Measurements from ENCODE around the gene ABHD5. TPM values are rescaled to one million over a fixed set of nuclear protein-coding genes. Genes with fewer than 3 reads are reported as not detected.

Gene ABHD5
- total RNA-seq, 2 experiments from 2014 or later: 6.5 to 7.9 TPM

DNA sequence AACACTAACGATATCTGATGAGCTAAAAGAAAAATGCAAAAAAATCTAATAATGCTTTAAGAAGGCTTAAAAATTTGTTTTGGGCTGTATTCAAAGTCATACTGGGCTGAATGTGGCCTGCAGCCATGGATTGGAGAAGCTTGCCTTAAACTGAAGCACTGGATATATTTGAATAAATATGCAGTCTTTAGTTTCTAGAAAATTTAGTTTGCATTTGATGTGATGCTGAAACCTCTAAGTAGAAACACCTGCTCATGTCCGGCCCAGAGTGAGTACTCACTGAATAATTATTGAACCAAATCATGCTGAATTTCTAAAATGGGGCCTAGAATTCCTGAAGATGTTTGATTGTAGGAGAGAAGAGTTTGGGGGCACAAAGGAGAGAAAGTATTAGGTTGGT is 43.9 kb downstream of the ABHD5 start:
- Histone ChIP-seq H3K9me3 (ENCODE audit: low read length) (no peaks in the 10 kb centered on the region), H4K20me1 (ENCODE audit: insufficient read depth, low read length) (no peaks in the 10 kb centered on the region), H3K4me2 (ENCODE audit: low read length) (no peak overlapping the region), H3K9me2 (ENCODE audit: insufficient read depth, low read length) (no peaks in the 10 kb centered on the region), H3K4me1 (ENCODE audit: insufficient read depth, low read length, poor library complexity, severe bottlenecking) (no peaks in the 10 kb centered on the region), H3K79me2 (ENCODE audit: insufficient read depth, low read depth, low read length) (no peaks in the 10 kb centered on the region), H3K4me3 (ENCODE audit: low read depth, low read length, poor library complexity, severe bottlenecking) (no peak overlapping the region), H2AFZ (ENCODE audit: low read length) (no peak overlapping the region), H3K36me3 (ENCODE audit: insufficient read depth, low read length) (no peaks in the 10 kb centered on the region), H3K27ac (ENCODE audit: low read depth, low read length, poor library complexity, severe bottlenecking) (no peak overlapping the region)
- DNase-seq (ENCODE audit: low spot score): no peak
- BruUV-seq (replicated peaks): no TSS peak
- POLR2A ChIA-PET: interaction anchor here (0.6 kb wide), 1 partner anchor 370 kb away, joined by 3 read pairs; no protein-coding TSS in a partner anchor
- intact Hi-C loops (cut with micrococcal nuclease; ENCODE audit: unreplicated experiment): no loop called here
- CTCF ChIA-PET (ENCODE audit: unreplicated experiment): no interaction called here
- TF ChIP-seq, protein P1, sequence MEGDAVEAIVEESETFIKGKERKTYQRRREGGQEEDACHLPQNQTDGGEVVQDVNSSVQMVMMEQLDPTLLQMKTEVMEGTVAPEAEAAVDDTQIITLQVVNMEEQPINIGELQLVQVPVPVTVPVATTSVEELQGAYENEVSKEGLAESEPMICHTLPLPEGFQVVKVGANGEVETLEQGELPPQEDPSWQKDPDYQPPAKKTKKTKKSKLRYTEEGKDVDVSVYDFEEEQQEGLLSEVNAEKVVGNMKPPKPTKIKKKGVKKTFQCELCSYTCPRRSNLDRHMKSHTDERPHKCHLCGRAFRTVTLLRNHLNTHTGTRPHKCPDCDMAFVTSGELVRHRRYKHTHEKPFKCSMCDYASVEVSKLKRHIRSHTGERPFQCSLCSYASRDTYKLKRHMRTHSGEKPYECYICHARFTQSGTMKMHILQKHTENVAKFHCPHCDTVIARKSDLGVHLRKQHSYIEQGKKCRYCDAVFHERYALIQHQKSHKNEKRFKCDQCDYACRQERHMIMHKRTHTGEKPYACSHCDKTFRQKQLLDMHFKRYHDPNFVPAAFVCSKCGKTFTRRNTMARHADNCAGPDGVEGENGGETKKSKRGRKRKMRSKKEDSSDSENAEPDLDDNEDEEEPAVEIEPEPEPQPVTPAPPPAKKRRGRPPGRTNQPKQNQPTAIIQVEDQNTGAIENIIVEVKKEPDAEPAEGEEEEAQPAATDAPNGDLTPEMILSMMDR (conservative IDR thresholded peaks at IDR 0.05; ENCODE audit: low read length): no peak
- no peak for TF ChIP-seq EZH2phosphoT487 (IDR thresholded peaks at IDR 0.05; ENCODE audit: borderline replicate concordance, low read depth, low read length)

DNA sequence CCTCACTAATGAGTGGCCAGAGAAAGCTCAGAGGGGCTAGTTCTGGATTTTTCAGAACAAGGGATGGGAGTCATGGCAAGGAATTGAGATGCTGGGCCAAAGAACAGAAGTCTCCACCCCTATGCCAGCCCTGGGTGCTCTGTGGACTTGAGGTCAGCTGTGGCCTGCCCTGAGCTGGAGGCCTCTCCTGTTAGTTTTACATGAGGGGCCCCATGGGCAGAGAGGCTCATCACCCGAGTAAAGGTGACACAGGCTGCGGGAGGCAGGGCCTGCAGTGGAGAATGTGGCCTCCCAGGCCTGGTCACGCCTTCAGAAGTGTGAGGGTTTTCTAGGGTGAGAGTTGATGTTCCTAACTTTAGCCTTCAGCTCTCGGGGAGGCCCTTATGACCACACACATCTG is 44.9 kb downstream of the ABHD5 start:
- Histone ChIP-seq H2AFZ (ENCODE audit: low read length) (no peak overlapping the region), H3K9me2 (ENCODE audit: insufficient read depth, low read length) (no peaks in the 10 kb centered on the region), H4K20me1 (ENCODE audit: insufficient read depth, low read length) (no peaks in the 10 kb centered on the region), H3K4me2 (ENCODE audit: low read length) (no peak overlapping the region), H3K79me2 (ENCODE audit: insufficient read depth, low read depth, low read length) (no peaks in the 10 kb centered on the region), H3K4me1 (ENCODE audit: insufficient read depth, low read length, poor library complexity, severe bottlenecking) (no peaks in the 10 kb centered on the region), H3K4me3 (ENCODE audit: low read depth, low read length, poor library complexity, severe bottlenecking) (no peak overlapping the region), H3K9me3 (ENCODE audit: low read length) (no peaks in the 10 kb centered on the region), H3K36me3 (ENCODE audit: insufficient read depth, low read length) (no peaks in the 10 kb centered on the region), H3K27ac (ENCODE audit: low read depth, low read length, poor library complexity, severe bottlenecking) (no peak overlapping the region)
- intact Hi-C loops (cut with micrococcal nuclease; ENCODE audit: unreplicated experiment): no loop called here
- POLR2A ChIA-PET: no interaction called here
- no peak for DNase-seq (ENCODE audit: low spot score)
- CTCF ChIA-PET (ENCODE audit: unreplicated experiment): no interaction called here
- BruUV-seq (replicated peaks): no TSS peak
- TF ChIP-seq, protein P1 (conservative IDR thresholded peaks at IDR 0.05; ENCODE audit: low read length): no peak
- TF ChIP-seq EZH2phosphoT487 (IDR thresholded peaks at IDR 0.05; ENCODE audit: borderline replicate concordance, low read depth, low read length): no peak

DNA sequence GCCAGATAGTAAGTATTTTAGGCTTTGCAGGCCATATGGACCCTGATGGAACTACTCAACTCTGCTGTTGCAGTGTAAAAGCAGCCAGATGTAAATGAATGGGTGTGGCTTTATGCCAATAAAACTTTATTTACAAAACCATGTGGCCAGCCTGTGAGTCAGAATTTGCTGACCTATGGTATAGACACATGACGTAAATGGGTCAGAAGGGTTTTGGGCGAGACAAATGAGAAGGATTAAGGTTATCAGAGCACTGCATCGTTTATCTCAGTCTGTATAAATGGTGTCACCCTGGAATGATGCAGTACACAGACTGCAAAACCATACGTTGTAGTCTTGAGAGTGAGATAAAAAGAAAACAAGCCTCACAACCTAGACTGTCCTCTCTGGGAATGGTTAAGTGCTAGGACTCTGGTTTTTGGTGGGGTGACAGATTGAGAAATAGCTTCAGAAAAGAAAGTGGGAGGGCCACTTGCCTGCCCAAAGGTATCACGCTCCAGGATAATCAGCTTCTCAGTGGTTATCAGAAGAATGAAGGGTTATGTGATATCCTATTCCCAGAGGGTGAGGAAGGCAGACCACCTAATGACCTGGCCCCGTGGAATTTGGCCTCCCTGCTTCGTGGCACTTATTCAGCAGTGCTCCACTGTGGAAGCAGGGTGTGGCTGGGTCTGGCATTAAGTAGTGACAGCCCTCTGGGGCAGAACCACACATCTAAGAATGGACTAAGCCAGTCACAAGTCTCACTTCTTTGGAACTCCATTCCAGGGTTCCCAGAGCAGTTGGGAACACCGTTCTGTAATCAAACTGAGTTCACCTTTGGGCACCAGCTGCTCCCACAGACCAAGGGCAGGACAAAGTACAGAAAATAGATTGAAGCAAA is 46.1 kb downstream of the ABHD5 start:
- Histone ChIP-seq H3K36me3 (ENCODE audit: insufficient read depth, low read length) (no peaks in the 10 kb centered on the region), H2AFZ (ENCODE audit: low read length) (no peak overlapping the region)
- intact Hi-C loops (cut with micrococcal nuclease; ENCODE audit: unreplicated experiment): no loop called here

More for the DNA sequence above, 46.1 kb downstream of the ABHD5 start:
- TF ChIP-seq EZH2phosphoT487 (IDR thresholded peaks at IDR 0.05; ENCODE audit: borderline replicate concordance, low read depth, low read length): no peak
- TF ChIP-seq, protein P1 (conservative IDR thresholded peaks at IDR 0.05; ENCODE audit: low read length): no peak
- no peak overlapping the region for H3K4me2 ChIP-seq (ENCODE audit: low read length)
- POLR2A ChIA-PET: no interaction called here
- H4K20me1 ChIP-seq (ENCODE audit: insufficient read depth, low read length): no peaks in the 10 kb centered on the region
- CTCF ChIA-PET (ENCODE audit: unreplicated experiment): no interaction called here
- no peaks in the 10 kb centered on the region for H3K4me1 ChIP-seq (ENCODE audit: insufficient read depth, low read length, poor library complexity, severe bottlenecking)
- H3K4me3 ChIP-seq (ENCODE audit: low read depth, low read length, poor library complexity, severe bottlenecking): no peak overlapping the region
- no peaks in the 10 kb centered on the region for H3K9me3 ChIP-seq (ENCODE audit: low read length)
- no peak overlapping the region for H3K27ac ChIP-seq (ENCODE audit: low read depth, low read length, poor library complexity, severe bottlenecking)
- no peak for DNase-seq (ENCODE audit: low spot score)
- no TSS peak for BruUV-seq (replicated peaks)
- H3K9me2 ChIP-seq (ENCODE audit: insufficient read depth, low read length): no peaks in the 10 kb centered on the region
- H3K79me2 ChIP-seq (ENCODE audit: insufficient read depth, low read depth, low read length): no peaks in the 10 kb centered on the region
